DMS79 (cell line): ENCODE data around the gene CPNE2.

Experiments
- DNase-seq: peaks from one replicate; lab custom pipeline; 2025; lab: John Stamatoyannopoulos, UW

The CPNE2 gene

GRCh38 chr16:57194512-57194911 lies 102.1 kb downstream of the CPNE2 start:
- DNase-seq = no peak

- DNase-seq = no peak
Measured at GRCh38 chr16:57196286-57196685, 103.9 kb downstream of the CPNE2 start.

GRCh38 chr16:57196753-57197152 lies 104.4 kb downstream of the CPNE2 start:
- no peak for DNase-seq
